Neuron (in vitro differentiated cells): ENCODE data around the gene CCDC7.
"Not testable (repeated sequence)": the region's sequence is repeated elsewhere in the genome, so short reads cannot be mapped to it uniquely, and the experiment has no call there.

Source experiments
- H2AFZ ChIP-seq: one replicate; pipeline ENCODE4 v1.6.1; 2013; ENCODE audit warnings: low read depth, mild to moderate bottlenecking, inconsistent platforms, low read length, moderate library complexity
- H3K27me3 ChIP-seq: one replicate; pipeline ENCODE4 v1.6.1; 2013; ENCODE audit warnings: low read length; ENCODE audit not compliant: insufficient read depth
- H3K36me3 ChIP-seq: one replicate; pipeline ENCODE4 v1.6.1; 2013; ENCODE audit warnings: low read length; ENCODE audit not compliant: insufficient read depth
- H3K4me1 ChIP-seq: one replicate; pipeline ENCODE4 v1.6.1; 2013; ENCODE audit warnings: low read length; ENCODE audit not compliant: insufficient read depth
- H3K4me3 ChIP-seq: 2 replicates; pipeline ENCODE4 v1.5.1; 2013; ENCODE audit warnings: mild to moderate bottlenecking, low read length, moderate library complexity
- H3K9me3 ChIP-seq: one replicate; pipeline ENCODE4 v1.6.1; 2013; ENCODE audit warnings: low read length

Gene CCDC7

GRCh38 chr10:32445740-32446535 lies at the start of gene CCDC7:
Gene CCDC7, plus strand, starts transcription at chr10:32446140. Its CDS starts 5,503 bp downstream, at chr10:32451643.
- no peaks in the 10 kb centered on the region for H3K9me3 ChIP-seq
- peak within 1 kb of the TSS; percentile 98 for H3K4me3 ChIP-seq
- H3K27me3 ChIP-seq = no peaks in the 10 kb centered on the region
- peaks cover 4% of the 10 kb centered on the region for H3K4me1 ChIP-seq
- peak within 1 kb of the TSS; percentile 98 for H2AFZ ChIP-seq
- no peaks in the 10 kb centered on the region for H3K36me3 ChIP-seq

GRCh38 chr10:32397163-32397562 lies 48.8 kb upstream of the CCDC7 start:
- H3K36me3 ChIP-seq, H3K4me1 ChIP-seq: not testable (repeated sequence)

GRCh38 chr10:32399720-32400119 lies 46.2 kb upstream of the CCDC7 start:
- not testable (repeated sequence) for H3K4me3 ChIP-seq, H3K27me3 ChIP-seq, H3K36me3 ChIP-seq, H3K9me3 ChIP-seq, H3K4me1 ChIP-seq, H2AFZ ChIP-seq

More at GRCh38 chr10:32397163-32397562, 48.8 kb upstream of the CCDC7 start:
- not testable (repeated sequence) for H2AFZ ChIP-seq, H3K4me3 ChIP-seq, H3K27me3 ChIP-seq, H3K9me3 ChIP-seq

GRCh38 chr10:32400961-32401360 lies 45.0 kb upstream of the CCDC7 start:
- H2AFZ ChIP-seq = no peak overlapping the region
- H3K9me3 ChIP-seq = no peaks in the 10 kb centered on the region
- H3K4me1 ChIP-seq = no peaks in the 10 kb centered on the region
- no peaks in the 10 kb centered on the region for H3K36me3 ChIP-seq
- peaks cover 3% of the 10 kb centered on the region for H3K27me3 ChIP-seq
- H3K4me3 ChIP-seq = no peak overlapping the region

- Histone ChIP-seq H2AFZ (no peak overlapping the region), H3K4me3 (no peak overlapping the region), H3K9me3 (no peaks in the 10 kb centered on the region), H3K27me3 (peaks cover 3% of the 10 kb centered on the region), H3K4me1 (no peaks in the 10 kb centered on the region), H3K36me3 (no peaks in the 10 kb centered on the region)
Observed at GRCh38 chr10:32402499-32402898, 43.4 kb upstream of the CCDC7 start.

- H3K27me3 ChIP-seq = no peaks in the 10 kb centered on the region
- H3K4me1 ChIP-seq = no peaks in the 10 kb centered on the region
- H3K36me3 ChIP-seq = no peaks in the 10 kb centered on the region
- H3K9me3 ChIP-seq = no peaks in the 10 kb centered on the region
- no peak overlapping the region for H2AFZ ChIP-seq
- H3K4me3 ChIP-seq = no peak overlapping the region
Observed at GRCh38 chr10:32403091-32403490, 42.8 kb upstream of the CCDC7 start.

- Histone ChIP-seq H3K4me3 (no peak overlapping the region), H3K4me1 (no peaks in the 10 kb centered on the region), H3K27me3 (no peaks in the 10 kb centered on the region), H3K36me3 (no peaks in the 10 kb centered on the region), H2AFZ (no peak overlapping the region), H3K9me3 (no peaks in the 10 kb centered on the region)
Observed at GRCh38 chr10:32408690-32409089, 37.2 kb upstream of the CCDC7 start.

- Histone ChIP-seq H2AFZ (no peak overlapping the region), H3K27me3 (no peaks in the 10 kb centered on the region), H3K4me3 (no peak overlapping the region), H3K36me3 (no peaks in the 10 kb centered on the region), H3K9me3 (no peaks in the 10 kb centered on the region), H3K4me1 (no peaks in the 10 kb centered on the region)
Observed at GRCh38 chr10:32409741-32410140, 36.2 kb upstream of the CCDC7 start.

- Histone ChIP-seq H3K27me3 (no peaks in the 10 kb centered on the region), H3K4me3 (no peak overlapping the region), H2AFZ (no peak overlapping the region), H3K9me3 (no peaks in the 10 kb centered on the region), H3K4me1 (no peaks in the 10 kb centered on the region), H3K36me3 (no peaks in the 10 kb centered on the region)
Observed at GRCh38 chr10:32410569-32410968, 35.4 kb upstream of the CCDC7 start.

- H2AFZ ChIP-seq = no peak overlapping the region
- H3K4me3 ChIP-seq = no peak overlapping the region
Observed at GRCh38 chr10:32411797-32412498, 34.0 kb upstream of the CCDC7 start.

GRCh38 chr10:32412499-32412853 lies 33.5 kb upstream of the CCDC7 start:
- H3K9me3 ChIP-seq = no peaks in the 10 kb centered on the region

More at GRCh38 chr10:32411797-32412498, 34.0 kb upstream of the CCDC7 start:
- Histone ChIP-seq H3K4me1 (no peaks in the 10 kb centered on the region), H3K9me3 (no peaks in the 10 kb centered on the region), H3K36me3 (no peaks in the 10 kb centered on the region), H3K27me3 (no peaks in the 10 kb centered on the region)

GRCh38 chr10:32413513-32413912 lies 32.4 kb upstream of the CCDC7 start:
- Histone ChIP-seq H3K27me3 (no peaks in the 10 kb centered on the region), H3K4me1 (no peaks in the 10 kb centered on the region), H2AFZ (no peak overlapping the region), H3K9me3 (no peaks in the 10 kb centered on the region), H3K36me3 (no peaks in the 10 kb centered on the region), H3K4me3 (no peak overlapping the region)

More at GRCh38 chr10:32412499-32412853, 33.5 kb upstream of the CCDC7 start:
- H2AFZ ChIP-seq = no peak overlapping the region
- no peak overlapping the region for H3K4me3 ChIP-seq
- no peaks in the 10 kb centered on the region for H3K4me1 ChIP-seq
- H3K27me3 ChIP-seq = no peaks in the 10 kb centered on the region
- H3K36me3 ChIP-seq = no peaks in the 10 kb centered on the region

GRCh38 chr10:32415361-32415760 lies 30.6 kb upstream of the CCDC7 start:
- no peak overlapping the region for H3K4me3 ChIP-seq
- H2AFZ ChIP-seq = no peak overlapping the region
- H3K27me3 ChIP-seq = no peaks in the 10 kb centered on the region
- H3K9me3 ChIP-seq = no peaks in the 10 kb centered on the region
- H3K4me1 ChIP-seq = no peaks in the 10 kb centered on the region
- no peaks in the 10 kb centered on the region for H3K36me3 ChIP-seq
